Measurements from ENCODE around the gene GALNT4. TPM values are rescaled to one million over a fixed set of nuclear protein-coding genes. Genes with fewer than 3 reads are reported as not detected.

GALNT4 gene
- total RNA-seq, 2 donors from 2014 or later = 37.2 to 54.4 TPM

DNA sequence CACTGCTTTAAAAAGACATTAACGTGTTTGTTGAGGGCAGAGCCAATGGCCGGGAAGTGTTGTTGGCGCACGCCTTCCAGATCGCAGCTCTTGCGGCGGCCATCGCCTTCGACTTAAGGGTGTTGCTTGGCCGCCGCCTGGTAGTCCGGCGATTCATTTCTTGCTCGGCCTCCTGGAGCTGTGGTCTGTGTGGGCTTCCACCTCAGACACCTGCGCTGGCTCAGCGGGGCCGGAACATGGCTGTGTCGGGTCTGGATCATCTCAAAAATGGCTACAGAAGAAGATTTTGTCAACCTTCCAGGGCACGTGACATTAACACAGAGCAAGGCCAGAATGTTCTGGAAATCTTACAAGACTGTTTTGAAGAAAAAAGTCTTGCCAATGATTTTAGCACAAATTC is 24.7 kb downstream of the GALNT4 start:
- Histone ChIP-seq H3K36me3 (no peaks in the 10 kb centered on the region), H3K4me3 (no peak overlapping the region), H3K9ac (ENCODE audit: low read depth in 2 of 2, low read length in 2 of 2) (no peak overlapping the region), H3K4me1 (peaks cover 4% of the 10 kb centered on the region), H3K27ac (no peak overlapping the region), H3K27me3 (no peaks in the 10 kb centered on the region), H3K9me3 (no peaks in the 10 kb centered on the region)
- no peak for DNase-seq
- TF ChIP-seq, protein P1, sequence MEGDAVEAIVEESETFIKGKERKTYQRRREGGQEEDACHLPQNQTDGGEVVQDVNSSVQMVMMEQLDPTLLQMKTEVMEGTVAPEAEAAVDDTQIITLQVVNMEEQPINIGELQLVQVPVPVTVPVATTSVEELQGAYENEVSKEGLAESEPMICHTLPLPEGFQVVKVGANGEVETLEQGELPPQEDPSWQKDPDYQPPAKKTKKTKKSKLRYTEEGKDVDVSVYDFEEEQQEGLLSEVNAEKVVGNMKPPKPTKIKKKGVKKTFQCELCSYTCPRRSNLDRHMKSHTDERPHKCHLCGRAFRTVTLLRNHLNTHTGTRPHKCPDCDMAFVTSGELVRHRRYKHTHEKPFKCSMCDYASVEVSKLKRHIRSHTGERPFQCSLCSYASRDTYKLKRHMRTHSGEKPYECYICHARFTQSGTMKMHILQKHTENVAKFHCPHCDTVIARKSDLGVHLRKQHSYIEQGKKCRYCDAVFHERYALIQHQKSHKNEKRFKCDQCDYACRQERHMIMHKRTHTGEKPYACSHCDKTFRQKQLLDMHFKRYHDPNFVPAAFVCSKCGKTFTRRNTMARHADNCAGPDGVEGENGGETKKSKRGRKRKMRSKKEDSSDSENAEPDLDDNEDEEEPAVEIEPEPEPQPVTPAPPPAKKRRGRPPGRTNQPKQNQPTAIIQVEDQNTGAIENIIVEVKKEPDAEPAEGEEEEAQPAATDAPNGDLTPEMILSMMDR (IDR thresholded peaks at IDR 0.05) = no peak
- intact Hi-C loops (cut with DNase I) = no loop called here

- TF ChIP-seq, protein P1 (IDR thresholded peaks at IDR 0.05) = no peak
- Histone ChIP-seq H3K9ac (ENCODE audit: low read depth in 2 of 2, low read length in 2 of 2) (peak overlapping the region in 1 of 2 donors; percentile 13), H3K4me3 (no peak overlapping the region), H3K36me3 (no peaks in the 10 kb centered on the region), H3K27me3 (no peaks in the 10 kb centered on the region), H3K27ac (no peak overlapping the region), H3K4me1 (peaks cover 15% of the 10 kb centered on the region), H3K9me3 (no peaks in the 10 kb centered on the region)
- intact Hi-C loops (cut with DNase I) = no loop called here
- no peak for DNase-seq
Measured at GRCh38 chr12:89497467-89497866, 27.1 kb downstream of the GALNT4 start.

GRCh38 chr12:89497005-89497404 is 27.6 kb downstream of the GALNT4 start:
- no peak for DNase-seq
- Histone ChIP-seq H3K9ac (ENCODE audit: low read depth in 2 of 2, low read length in 2 of 2) (peak overlapping the region in 1 of 2 donors; percentile 13), H3K4me1 (peaks cover 15% of the 10 kb centered on the region), H3K27ac (no peak overlapping the region), H3K4me3 (no peak overlapping the region), H3K27me3 (no peaks in the 10 kb centered on the region), H3K36me3 (no peaks in the 10 kb centered on the region), H3K9me3 (no peaks in the 10 kb centered on the region)
- TF ChIP-seq, protein P1 (IDR thresholded peaks at IDR 0.05) = no peak
- intact Hi-C loops (cut with DNase I) = no loop called here

DNA sequence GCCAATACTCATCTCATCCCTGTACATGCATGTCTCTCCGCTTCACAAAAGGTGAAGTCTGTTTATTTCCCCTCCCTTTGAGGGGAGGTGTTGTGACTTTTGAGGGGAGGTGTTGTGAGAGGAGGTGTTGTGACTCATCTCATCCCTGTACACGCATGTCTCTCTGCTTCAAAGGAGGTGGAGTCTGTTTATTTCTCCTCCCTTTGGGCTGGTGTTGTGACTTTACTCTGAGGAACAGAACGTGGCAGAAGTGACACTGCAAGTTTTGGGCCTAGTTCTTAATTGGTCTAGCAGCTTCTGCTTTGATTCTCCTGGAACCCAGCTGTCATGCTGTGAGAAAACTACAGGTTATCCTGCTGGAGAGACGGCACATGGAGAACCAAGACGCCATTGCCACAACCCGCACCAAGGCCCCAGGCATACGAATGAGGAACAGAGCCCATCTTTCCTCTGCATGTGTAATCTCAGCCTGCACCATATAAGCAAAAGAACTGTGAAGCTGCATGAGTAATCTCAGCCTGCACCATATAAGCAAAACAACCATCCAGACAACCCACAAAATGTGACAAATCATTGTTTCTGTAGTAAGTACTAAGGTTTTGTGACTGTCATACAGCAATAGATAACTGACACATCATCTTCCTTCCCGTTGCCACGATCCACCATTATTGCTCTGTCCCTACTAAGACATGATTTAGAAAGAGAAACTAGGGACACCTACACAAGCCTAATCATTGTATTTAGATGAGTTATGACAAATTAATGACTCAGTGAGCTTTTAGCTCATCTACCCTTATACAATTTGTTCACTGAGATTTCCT is 30.0 kb downstream of the GALNT4 start:
- Histone ChIP-seq H3K4me3 (no peak overlapping the region), H3K9me3 (no peaks in the 10 kb centered on the region), H3K4me1 (peaks cover 15% of the 10 kb centered on the region), H3K9ac (ENCODE audit: low read depth in 2 of 2, low read length in 2 of 2) (no peak overlapping the region), H3K27ac (peak overlapping the region; percentile 82), H3K36me3 (no peaks in the 10 kb centered on the region), H3K27me3 (no peaks in the 10 kb centered on the region)
- no peak for DNase-seq
- intact Hi-C loops (cut with DNase I) = no loop called here
- TF ChIP-seq, protein P1 (IDR thresholded peaks at IDR 0.05) = no peak

DNA sequence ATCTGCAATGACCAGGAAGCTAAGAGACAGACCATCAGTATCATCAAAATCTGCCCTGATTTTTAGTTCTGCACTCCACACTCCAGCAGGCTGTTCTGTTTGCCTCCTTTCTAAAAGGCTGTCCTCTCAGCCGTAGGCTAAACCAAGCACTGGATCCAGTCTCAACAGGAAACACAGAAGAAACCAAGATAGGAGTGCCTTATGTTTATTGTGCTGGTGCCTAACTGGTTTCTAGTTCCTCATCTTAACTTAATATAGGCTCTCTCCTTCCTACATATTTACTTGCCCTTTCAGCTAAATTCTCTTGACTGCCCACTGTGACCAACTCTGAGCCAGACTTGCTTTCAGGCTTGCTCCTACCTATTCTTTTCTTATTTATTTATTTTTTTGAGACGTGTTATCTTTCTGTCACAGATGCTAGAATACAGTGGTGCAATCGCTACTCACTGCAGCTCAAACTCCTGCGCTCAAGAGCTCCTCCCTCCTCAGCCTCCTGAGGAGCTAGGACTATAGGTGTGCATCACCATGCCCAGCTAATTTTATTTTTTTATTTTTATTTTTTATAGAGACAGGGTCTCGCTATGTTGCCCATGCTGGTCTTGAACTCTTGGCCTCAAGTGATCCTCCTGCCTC is 30.8 kb downstream of the GALNT4 start:
- TF ChIP-seq, protein P1 (IDR thresholded peaks at IDR 0.05) = no peak
- Histone ChIP-seq H3K36me3 (no peaks in the 10 kb centered on the region), H3K9me3 (no peaks in the 10 kb centered on the region), H3K9ac (ENCODE audit: low read depth in 2 of 2, low read length in 2 of 2) (peak overlapping the region in 1 of 2 donors; percentile 67), H3K4me1 (peaks cover 15% of the 10 kb centered on the region), H3K27ac (peak overlapping the region; percentile 82), H3K27me3 (no peaks in the 10 kb centered on the region), H3K4me3 (no peak overlapping the region)
- DNase-seq = peak; percentile 52
- intact Hi-C loops (cut with DNase I) = no loop called here
